Measurements from ENCODE around the gene CBFA2T2.
"Not testable (repeated sequence)": the region's sequence is repeated elsewhere in the genome, so short reads cannot be mapped to it uniquely, and the experiment has no call there.

CBFA2T2 gene

DNA sequence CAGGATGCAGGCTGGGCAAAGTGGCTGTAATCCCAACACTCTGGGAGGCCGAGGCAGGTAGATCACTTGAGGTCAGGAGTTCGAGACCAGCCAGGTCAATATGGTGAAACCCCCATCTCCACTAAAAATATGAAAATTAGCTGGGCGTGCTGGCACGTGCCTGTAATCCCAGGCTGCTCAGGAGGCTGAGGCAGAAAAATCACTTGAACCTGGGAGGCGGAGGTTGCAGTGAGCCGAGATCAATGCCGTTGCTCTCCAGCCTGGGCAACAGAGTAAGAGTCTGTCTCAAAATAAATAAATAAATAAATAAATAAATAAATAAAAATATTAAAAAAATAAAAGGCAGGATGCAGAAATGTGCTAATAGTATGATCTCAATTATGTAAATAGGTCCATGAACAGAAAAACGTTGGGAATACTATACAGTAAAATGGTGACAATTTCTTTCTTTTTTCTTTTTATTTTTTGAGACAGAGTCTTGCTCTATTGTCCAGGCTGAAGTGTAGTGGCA lies 8.4 kb upstream of the CBFA2T2 start:
- H3K4me1 ChIP-seq (ENCODE audit: control insufficient read depth in 1 of 2, insufficient read depth in 2 of 2, low read length in 2 of 2): no peaks in the 10 kb centered on the region
- no peak for DNase-seq

DNA sequence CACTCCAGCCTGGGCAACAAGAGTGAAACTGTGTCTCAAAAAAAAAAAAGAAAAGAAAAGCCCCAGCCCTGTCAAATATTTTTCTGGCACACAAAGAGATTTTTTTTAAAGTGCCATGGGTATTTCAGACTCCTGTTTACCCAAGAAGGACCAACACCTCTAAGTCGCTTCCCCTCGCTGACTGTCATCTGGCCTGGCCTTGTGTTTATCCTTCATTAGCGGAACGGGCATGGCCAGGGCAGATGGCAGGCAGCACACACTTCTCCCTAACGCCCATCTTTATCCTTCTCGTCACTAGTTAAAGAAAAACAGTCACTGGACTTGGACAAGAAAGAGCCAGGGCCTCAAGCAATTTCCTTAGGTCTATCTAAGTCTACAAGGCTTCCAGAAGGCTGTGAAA lies 7.3 kb upstream of the CBFA2T2 start:
- H3K4ac ChIP-seq (ENCODE audit: low read depth, low read length): no peak overlapping the region
- H2BK12ac ChIP-seq (ENCODE audit: low read length): no peak overlapping the region
- no peak overlapping the region for H2AK5ac ChIP-seq (ENCODE audit: low read length)
- no peak overlapping the region for H3K9ac ChIP-seq (ENCODE audit: low read length)
- no peaks in the 10 kb centered on the region for H3K27me3 ChIP-seq (ENCODE audit: insufficient read depth, low read length)
- WGBS (ENCODE audit: extremely low coverage, insufficient coverage, insufficient read length): no CpG with 5 or more reads among the region's 6 CpGs
- H3K79me2 ChIP-seq (ENCODE audit: control insufficient read depth, insufficient read depth, low read length, poor library complexity): no peaks in the 10 kb centered on the region
- no peaks in the 10 kb centered on the region for H3K4me1 ChIP-seq (ENCODE audit: control insufficient read depth in 1 of 2, insufficient read depth in 2 of 2, low read length in 2 of 2)
- no peaks in the 10 kb centered on the region for H3K79me1 ChIP-seq (ENCODE audit: low read length)
- H3K14ac ChIP-seq (ENCODE audit: low read length): no peak overlapping the region
- H4K12ac ChIP-seq (ENCODE audit: low read depth, low read length): no peak overlapping the region
- H3K18ac ChIP-seq (ENCODE audit: low read length): no peak overlapping the region
- no peaks in the 10 kb centered on the region for H3K36me3 ChIP-seq (ENCODE audit: control insufficient read depth in 1 of 2, insufficient read depth in 2 of 2, low read length in 2 of 2)
- H3K4me2 ChIP-seq (ENCODE audit: low read length): no peak overlapping the region
- H2AFZ ChIP-seq (ENCODE audit: insufficient read depth, low read length, poor library complexity): no peak overlapping the region
- no peak for DNase-seq
- no peak overlapping the region for H3K23ac ChIP-seq (ENCODE audit: low read length)
- H3K4me3 ChIP-seq (ENCODE audit: low read depth, low read length): no peak overlapping the region
- no peak overlapping the region for H4K8ac ChIP-seq (ENCODE audit: low read depth, low read length)
- no peak overlapping the region for H3K27ac ChIP-seq (ENCODE audit: low read depth, low read length)
- H2BK5ac ChIP-seq (ENCODE audit: low read depth, low read length, poor library complexity): no peak overlapping the region
- H3K9me3 ChIP-seq (ENCODE audit: insufficient read depth, low read depth, low read length): peaks cover 2% of the 10 kb centered on the region
- H4K91ac ChIP-seq (ENCODE audit: low read depth, low read length): no peak overlapping the region
- no peak overlapping the region for H2BK120ac ChIP-seq (ENCODE audit: insufficient read depth, low read length, poor library complexity)

More for the DNA sequence above, 8.4 kb upstream of the CBFA2T2 start:
- Histone ChIP-seq H3K4me3 (ENCODE audit: low read depth, low read length) (no peak overlapping the region), H3K9ac (ENCODE audit: low read length) (no peak overlapping the region), H3K18ac (ENCODE audit: low read length) (no peak overlapping the region), H4K12ac (ENCODE audit: low read depth, low read length) (no peak overlapping the region), H2BK12ac (ENCODE audit: low read length) (no peak overlapping the region), H3K9me3 (ENCODE audit: insufficient read depth, low read depth, low read length) (peaks cover 2% of the 10 kb centered on the region), H3K14ac (ENCODE audit: low read length) (no peak overlapping the region), H3K79me1 (ENCODE audit: low read length) (no peaks in the 10 kb centered on the region), H2BK5ac (ENCODE audit: low read depth, low read length, poor library complexity) (no peak overlapping the region), H3K4ac (ENCODE audit: low read depth, low read length) (no peak overlapping the region), H4K91ac (ENCODE audit: low read depth, low read length) (no peak overlapping the region), H3K27ac (ENCODE audit: low read depth, low read length) (no peak overlapping the region), H2AK5ac (ENCODE audit: low read length) (no peak overlapping the region), H3K27me3 (ENCODE audit: insufficient read depth, low read length) (no peaks in the 10 kb centered on the region), H3K4me2 (ENCODE audit: low read length) (no peak overlapping the region), H3K23ac (ENCODE audit: low read length) (no peak overlapping the region), H4K8ac (ENCODE audit: low read depth, low read length) (no peak overlapping the region), H2BK120ac (ENCODE audit: insufficient read depth, low read length, poor library complexity) (no peak overlapping the region), H3K79me2 (ENCODE audit: control insufficient read depth, insufficient read depth, low read length, poor library complexity) (no peaks in the 10 kb centered on the region), H3K36me3 (ENCODE audit: control insufficient read depth in 1 of 2, insufficient read depth in 2 of 2, low read length in 2 of 2) (no peaks in the 10 kb centered on the region), H2AFZ (ENCODE audit: insufficient read depth, low read length, poor library complexity) (no peak overlapping the region)
- no CpG with 5 or more reads among the region's 8 CpGs for WGBS (ENCODE audit: extremely low coverage, insufficient coverage, insufficient read length)

DNA sequence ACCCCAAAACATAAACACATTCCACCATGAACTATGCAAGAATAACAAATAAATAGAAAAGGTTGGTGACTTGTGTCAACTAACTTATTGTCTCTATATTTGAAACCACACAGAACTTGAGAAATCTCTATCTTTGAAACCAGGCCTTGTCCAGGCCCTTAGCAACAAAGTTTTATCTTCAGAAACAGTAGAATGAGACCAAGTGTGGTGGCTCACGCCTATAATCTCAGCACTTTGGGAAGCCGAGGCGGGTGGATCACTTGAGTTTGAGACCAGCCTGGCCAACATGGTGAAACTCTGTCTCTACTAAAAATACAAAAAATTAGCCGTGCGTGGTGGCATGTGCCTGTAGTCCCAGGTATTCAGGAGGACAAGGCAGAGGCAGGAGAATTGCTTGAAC lies 6.7 kb upstream of the CBFA2T2 start:
- H3K27ac ChIP-seq (ENCODE audit: low read depth, low read length); DNase-seq; H3K23ac ChIP-seq (ENCODE audit: low read length); H2BK12ac ChIP-seq (ENCODE audit: low read length); H3K4me1 ChIP-seq (ENCODE audit: control insufficient read depth in 1 of 2, insufficient read depth in 2 of 2, low read length in 2 of 2); H4K91ac ChIP-seq (ENCODE audit: low read depth, low read length); H3K9me3 ChIP-seq (ENCODE audit: insufficient read depth, low read depth, low read length); H3K18ac ChIP-seq (ENCODE audit: low read length); H2AK5ac ChIP-seq (ENCODE audit: low read length); H3K27me3 ChIP-seq (ENCODE audit: insufficient read depth, low read length); H2AFZ ChIP-seq (ENCODE audit: insufficient read depth, low read length, poor library complexity); H4K12ac ChIP-seq (ENCODE audit: low read depth, low read length); H3K14ac ChIP-seq (ENCODE audit: low read length); H3K4ac ChIP-seq (ENCODE audit: low read depth, low read length); H3K79me1 ChIP-seq (ENCODE audit: low read length); H2BK5ac ChIP-seq (ENCODE audit: low read depth, low read length, poor library complexity); H3K36me3 ChIP-seq (ENCODE audit: control insufficient read depth in 1 of 2, insufficient read depth in 2 of 2, low read length in 2 of 2); H3K4me2 ChIP-seq (ENCODE audit: low read length); H4K8ac ChIP-seq (ENCODE audit: low read depth, low read length); H2BK120ac ChIP-seq (ENCODE audit: insufficient read depth, low read length, poor library complexity); H3K4me3 ChIP-seq (ENCODE audit: low read depth, low read length); H3K79me2 ChIP-seq (ENCODE audit: control insufficient read depth, insufficient read depth, low read length, poor library complexity); H3K9ac ChIP-seq (ENCODE audit: low read length): not testable (repeated sequence)
- no CpG with 5 or more reads among the region's 5 CpGs for WGBS (ENCODE audit: extremely low coverage, insufficient coverage, insufficient read length)

DNA sequence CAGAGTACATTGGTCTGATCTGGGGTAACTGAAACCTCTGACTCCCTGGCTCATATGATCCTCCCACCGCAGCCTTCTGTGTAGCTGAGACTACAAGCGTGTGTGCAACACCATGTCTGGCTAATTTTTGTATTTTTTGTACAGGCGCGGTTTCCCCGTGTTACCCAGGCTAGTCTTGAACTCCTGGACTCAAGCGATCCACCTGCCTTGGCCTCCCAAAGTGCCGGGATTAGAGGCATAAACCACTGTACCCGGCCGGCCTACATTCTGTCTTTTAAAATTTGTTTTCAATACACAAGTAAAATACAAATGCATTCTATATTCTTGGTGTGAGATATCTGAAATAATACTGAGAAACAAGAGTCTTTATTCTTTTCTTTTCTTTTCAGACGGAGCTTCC lies 1.7 kb upstream of the CBFA2T2 start:
- no peaks in the 10 kb centered on the region for H3K9me3 ChIP-seq (ENCODE audit: insufficient read depth, low read depth, low read length)
- H4K8ac ChIP-seq (ENCODE audit: low read depth, low read length): no peak overlapping the region
- H3K36me3 ChIP-seq (ENCODE audit: control insufficient read depth in 1 of 2, insufficient read depth in 2 of 2, low read length in 2 of 2): no peaks in the 10 kb centered on the region
- H3K18ac ChIP-seq (ENCODE audit: low read length): no peak overlapping the region
- peaks cover 7% of the 10 kb centered on the region for H3K79me2 ChIP-seq (ENCODE audit: control insufficient read depth, insufficient read depth, low read length, poor library complexity)
- H3K4me2 ChIP-seq (ENCODE audit: low read length): no peak overlapping the region
- no peak overlapping the region for H3K14ac ChIP-seq (ENCODE audit: low read length)
- no peak for DNase-seq
- no peak overlapping the region for H2BK5ac ChIP-seq (ENCODE audit: low read depth, low read length, poor library complexity)
- no peak overlapping the region for H2AK5ac ChIP-seq (ENCODE audit: low read length)
- no CpG with 5 or more reads among the region's 10 CpGs for WGBS (ENCODE audit: extremely low coverage, insufficient coverage, insufficient read length)
- H3K27me3 ChIP-seq (ENCODE audit: insufficient read depth, low read length): no peaks in the 10 kb centered on the region
- no peak overlapping the region for H3K4ac ChIP-seq (ENCODE audit: low read depth, low read length)
- peaks cover 2 to 3% of the 10 kb centered on the region in 2 experiments for H3K4me1 ChIP-seq (ENCODE audit: control insufficient read depth in 1 of 2, insufficient read depth in 2 of 2, low read length in 2 of 2)
- no peak overlapping the region for H3K23ac ChIP-seq (ENCODE audit: low read length)
- no peak overlapping the region for H3K27ac ChIP-seq (ENCODE audit: low read depth, low read length)
- H4K12ac ChIP-seq (ENCODE audit: low read depth, low read length): no peak overlapping the region
- H2BK120ac ChIP-seq (ENCODE audit: insufficient read depth, low read length, poor library complexity): no peak overlapping the region
- no peak overlapping the region for H2BK12ac ChIP-seq (ENCODE audit: low read length)
- no peak overlapping the region for H2AFZ ChIP-seq (ENCODE audit: insufficient read depth, low read length, poor library complexity)
- H3K79me1 ChIP-seq (ENCODE audit: low read length): peaks cover 12% of the 10 kb centered on the region
- no peak overlapping the region for H3K9ac ChIP-seq (ENCODE audit: low read length)
- H4K91ac ChIP-seq (ENCODE audit: low read depth, low read length): no peak overlapping the region
- no peak overlapping the region for H3K4me3 ChIP-seq (ENCODE audit: low read depth, low read length)

All from trophoblast cell (in vitro differentiated cells and primary cell).